ENCODE measurements around the gene EMP2.

The EMP2 gene

GRCh38 chr16:10613785-10614485 is 33.5 kb upstream of the EMP2 start:
- TF ChIP-seq TAF1 (IDR thresholded peaks at IDR 0.05; ENCODE audit: borderline replicate concordance, insufficient read depth, low read length) (no peak), FOXP2 (optimal IDR thresholded peaks at IDR 0.05; ENCODE audit: borderline replicate concordance, extremely low read depth, extremely low read length, insufficient read depth) (no peak), REST (IDR thresholded peaks at IDR 0.05; ENCODE audit: insufficient read depth in 1 of 2, low read depth in 2 of 2, low read length in 2 of 2) (no peak), POLR2AphosphoS5 (IDR thresholded peaks at IDR 0.05; ENCODE audit: low read depth, low read length) (no peak), SIN3A (IDR thresholded peaks at IDR 0.05; ENCODE audit: borderline replicate concordance, insufficient read depth, low read length) (no peak)

GRCh38 chr16:10612649-10613179 is 32.3 kb upstream of the EMP2 start:
- no peak for TF ChIP-seq REST (IDR thresholded peaks at IDR 0.05; ENCODE audit: insufficient read depth in 1 of 2, low read depth in 2 of 2, low read length in 2 of 2)
- TF ChIP-seq POLR2AphosphoS5 (IDR thresholded peaks at IDR 0.05; ENCODE audit: low read depth, low read length) = no peak
- TF ChIP-seq TAF1 (IDR thresholded peaks at IDR 0.05; ENCODE audit: borderline replicate concordance, insufficient read depth, low read length) = no peak
- TF ChIP-seq FOXP2 (optimal IDR thresholded peaks at IDR 0.05; ENCODE audit: borderline replicate concordance, extremely low read depth, extremely low read length, insufficient read depth) = no peak
- TF ChIP-seq SIN3A (IDR thresholded peaks at IDR 0.05; ENCODE audit: borderline replicate concordance, insufficient read depth, low read length) = no peak

GRCh38 chr16:10611825-10612342 is 31.5 kb upstream of the EMP2 start:
- no peak for TF ChIP-seq FOXP2 (optimal IDR thresholded peaks at IDR 0.05; ENCODE audit: borderline replicate concordance, extremely low read depth, extremely low read length, insufficient read depth)
- TF ChIP-seq POLR2AphosphoS5 (IDR thresholded peaks at IDR 0.05; ENCODE audit: low read depth, low read length) = no peak
- no peak for TF ChIP-seq SIN3A (IDR thresholded peaks at IDR 0.05; ENCODE audit: borderline replicate concordance, insufficient read depth, low read length)

- TF ChIP-seq POLR2AphosphoS5 (IDR thresholded peaks at IDR 0.05; ENCODE audit: low read depth, low read length) (no peak), FOXP2 (optimal IDR thresholded peaks at IDR 0.05; ENCODE audit: borderline replicate concordance, extremely low read depth, extremely low read length, insufficient read depth) (no peak), REST (IDR thresholded peaks at IDR 0.05; ENCODE audit: insufficient read depth in 1 of 2, low read depth in 2 of 2, low read length in 2 of 2) (no peak), SIN3A (IDR thresholded peaks at IDR 0.05; ENCODE audit: borderline replicate concordance, insufficient read depth, low read length) (no peak), TAF1 (IDR thresholded peaks at IDR 0.05; ENCODE audit: borderline replicate concordance, insufficient read depth, low read length) (no peak)
Measured at GRCh38 chr16:10610499-10611184, 30.2 kb upstream of the EMP2 start.

GRCh38 chr16:10609402-10609774 is 29.0 kb upstream of the EMP2 start:
- TF ChIP-seq TAF1 (IDR thresholded peaks at IDR 0.05; ENCODE audit: borderline replicate concordance, insufficient read depth, low read length) = no peak
- no peak for TF ChIP-seq REST (IDR thresholded peaks at IDR 0.05; ENCODE audit: insufficient read depth in 1 of 2, low read depth in 2 of 2, low read length in 2 of 2)
- no peak for TF ChIP-seq FOXP2 (optimal IDR thresholded peaks at IDR 0.05; ENCODE audit: borderline replicate concordance, extremely low read depth, extremely low read length, insufficient read depth)
- TF ChIP-seq POLR2AphosphoS5 (IDR thresholded peaks at IDR 0.05; ENCODE audit: low read depth, low read length) = no peak
- TF ChIP-seq SIN3A (IDR thresholded peaks at IDR 0.05; ENCODE audit: borderline replicate concordance, insufficient read depth, low read length) = no peak

Measured in PFSK-1 (cell line).